NCI-H345 treated with DMSO at 0.1 percent for 48 hours (cell line): ENCODE results near the gene SFTPA2.
"Not testable (repeated sequence)": the region's sequence is repeated elsewhere in the genome, so short reads cannot be mapped to it uniquely, and the experiment has no call there.

Source experiments
- DNase-seq: peaks from one replicate; lab custom pipeline; 2025; ENCODE audit not compliant: unreplicated experiment; lab: John Stamatoyannopoulos, UW

Gene SFTPA2

GRCh38 chr10:79561257-79561656 lies 1.1 kb upstream of the SFTPA2 start:
- DNase-seq: no peak

- DNase-seq: no peak
Observed at GRCh38 chr10:79559726-79560125, 481 bp downstream of the SFTPA2 start.

GRCh38 chr10:79556961-79557360 lies 3.2 kb downstream of the SFTPA2 start:
- not testable (repeated sequence) for DNase-seq

- no peak for DNase-seq
Observed at GRCh38 chr10:79555354-79556309, 4.6 kb downstream of the SFTPA2 start.

GRCh38 chr10:79552143-79552542 lies 8.1 kb downstream of the SFTPA2 start:
- no peak for DNase-seq

- DNase-seq: no peak
Observed at GRCh38 chr10:79547973-79548372, 12.2 kb downstream of the SFTPA2 start.

- DNase-seq: not testable (repeated sequence)
Observed at GRCh38 chr10:79547128-79547527, 13.1 kb downstream of the SFTPA2 start.

- DNase-seq: not testable (repeated sequence)
Observed at GRCh38 chr10:79544926-79545659, 15.1 kb downstream of the SFTPA2 start.

GRCh38 chr10:79544408-79544807 lies 15.8 kb downstream of the SFTPA2 start:
- DNase-seq: not testable (repeated sequence)

- no peak for DNase-seq
Observed at GRCh38 chr10:79542626-79543025, 17.6 kb downstream of the SFTPA2 start.

- DNase-seq: not testable (repeated sequence)
Observed at GRCh38 chr10:79540930-79541329, 19.3 kb downstream of the SFTPA2 start.

GRCh38 chr10:79538311-79538710 lies 21.9 kb downstream of the SFTPA2 start:
- DNase-seq: not testable (repeated sequence)

GRCh38 chr10:79533903-79534175 lies 26.4 kb downstream of the SFTPA2 start:
- not testable (repeated sequence) for DNase-seq

GRCh38 chr10:79533142-79533902 lies 26.9 kb downstream of the SFTPA2 start:
- not testable (repeated sequence) for DNase-seq

- not testable (repeated sequence) for DNase-seq
Observed at GRCh38 chr10:79528261-79528660, 31.9 kb downstream of the SFTPA2 start.

- DNase-seq: not testable (repeated sequence)
Observed at GRCh38 chr10:79525049-79525710, 35.0 kb downstream of the SFTPA2 start.

- DNase-seq: not testable (repeated sequence)
Observed at GRCh38 chr10:79523157-79523853, 36.9 kb downstream of the SFTPA2 start.

- DNase-seq: not testable (repeated sequence)
Observed at GRCh38 chr10:79522464-79522863, 37.7 kb downstream of the SFTPA2 start.

- DNase-seq: not testable (repeated sequence)
Observed at GRCh38 chr10:79521751-79522150, 38.5 kb downstream of the SFTPA2 start.

GRCh38 chr10:79517567-79517966 lies 42.6 kb downstream of the SFTPA2 start:
- not testable (repeated sequence) for DNase-seq
